ENCODE measurements around the gene GPC5.
A peak's percentile ranks its signal among the peaks of the same experiment; 100 is the strongest.

GPC5 gene

GRCh38 chr13:92761710-92762109 lies 1363.3 kb downstream of the GPC5 start:
- DNase-seq (ENCODE audit: low spot score), result no peak

GRCh38 chr13:92767468-92767867 lies 1369.0 kb downstream of the GPC5 start:
- DNase-seq (ENCODE audit: low spot score), result no peak

GRCh38 chr13:92768602-92769001 lies 1370.2 kb downstream of the GPC5 start:
- DNase-seq (ENCODE audit: low spot score), result no peak

DNA sequence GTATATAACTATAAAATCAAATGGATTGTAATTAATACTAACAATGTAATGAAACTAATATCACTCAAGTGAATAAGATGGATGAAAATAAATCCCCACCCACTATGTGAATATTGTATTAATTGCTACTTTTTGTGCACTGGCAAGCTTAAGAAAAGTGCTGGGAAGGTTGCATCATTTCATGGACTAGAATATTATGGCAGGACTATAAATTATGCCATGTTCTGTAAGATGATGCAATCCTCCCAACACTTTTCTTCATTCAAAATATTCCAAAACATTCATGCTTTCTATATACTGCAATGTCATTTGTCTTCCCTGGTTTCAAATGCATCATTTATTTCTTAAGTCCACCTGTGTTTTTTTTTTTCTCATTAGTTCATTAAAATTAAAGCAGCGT lies 1370.6 kb downstream of the GPC5 start:
- DNase-seq (ENCODE audit: low spot score), result no peak

- DNase-seq (ENCODE audit: low spot score), result no peak
Measured at GRCh38 chr13:92775658-92776057, 1377.2 kb downstream of the GPC5 start.

- DNase-seq (ENCODE audit: low spot score), result no peak
Measured at GRCh38 chr13:92781965-92782690, 1383.7 kb downstream of the GPC5 start.

- no peak for DNase-seq (ENCODE audit: low spot score)
Measured at GRCh38 chr13:92802776-92803175, 1404.4 kb downstream of the GPC5 start.

DNA sequence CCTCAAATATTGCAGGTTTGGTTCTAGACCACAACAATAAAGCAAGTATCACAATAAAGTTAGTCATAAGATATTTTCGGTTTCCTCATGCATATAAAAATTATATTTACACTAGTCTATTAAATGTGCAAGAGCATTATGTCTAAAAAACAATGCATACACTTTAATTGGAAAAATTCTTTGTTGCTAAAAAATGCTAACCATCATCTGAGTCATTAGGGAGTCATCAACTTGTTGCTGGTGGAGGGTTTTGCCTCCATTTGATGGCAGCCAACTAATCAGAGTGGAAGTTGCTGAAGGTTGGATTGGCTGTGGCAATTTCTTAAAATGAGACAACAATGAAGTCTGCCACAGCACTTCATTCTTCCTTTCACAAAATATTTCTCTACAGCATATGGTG lies 1405.9 kb downstream of the GPC5 start:
- DNase-seq (ENCODE audit: low spot score), result peak; percentile 44

GRCh38 chr13:92804926-92805325 lies 1406.5 kb downstream of the GPC5 start:
- no peak for DNase-seq (ENCODE audit: low spot score)

GRCh38 chr13:92805766-92806165 lies 1407.3 kb downstream of the GPC5 start:
- DNase-seq (ENCODE audit: low spot score), result no peak

DNA sequence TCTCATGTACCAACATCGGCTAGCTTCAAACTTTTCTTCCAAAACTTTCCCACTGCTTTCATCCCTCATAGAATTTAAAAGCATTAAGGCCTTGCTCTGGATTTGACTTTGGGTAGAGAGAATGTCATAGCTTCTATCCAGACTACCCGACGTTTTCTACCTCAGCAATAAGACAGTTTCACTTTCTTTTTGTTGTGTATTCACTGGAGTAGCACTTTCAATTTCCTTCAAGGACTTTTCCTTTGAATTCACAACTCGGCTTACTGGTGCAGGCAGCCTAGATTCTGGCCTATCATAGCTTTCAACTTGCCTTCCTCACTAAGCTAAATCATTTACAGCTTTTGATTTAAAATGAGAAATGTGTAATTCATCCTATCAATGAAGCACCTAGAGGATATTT lies 1407.8 kb downstream of the GPC5 start:
- no peak for DNase-seq (ENCODE audit: low spot score)

- no peak for DNase-seq (ENCODE audit: low spot score)
Measured at GRCh38 chr13:92807353-92807752, 1408.9 kb downstream of the GPC5 start.

DNA sequence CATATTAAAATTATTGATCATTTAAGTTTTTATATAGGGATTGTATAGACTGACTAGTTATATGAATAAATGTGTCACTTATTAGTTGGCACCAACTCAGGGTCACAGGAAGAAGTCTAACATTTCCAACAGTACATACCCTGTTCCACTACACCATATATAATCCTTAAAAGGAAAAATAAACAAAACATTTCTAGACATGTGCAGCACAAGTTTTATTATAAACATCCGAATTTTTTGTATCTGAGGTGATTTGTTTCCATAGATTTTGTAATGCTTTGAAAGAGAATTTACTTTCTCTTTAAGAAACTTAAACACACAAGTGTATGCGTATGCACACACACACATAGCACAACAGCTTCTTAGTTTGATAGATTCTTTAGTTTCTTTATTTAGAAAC lies 1409.5 kb downstream of the GPC5 start:
- no peak for DNase-seq (ENCODE audit: low spot score)

GRCh38 chr13:92821324-92821723 lies 1422.9 kb downstream of the GPC5 start:
- no peak for DNase-seq (ENCODE audit: low spot score)

DNA sequence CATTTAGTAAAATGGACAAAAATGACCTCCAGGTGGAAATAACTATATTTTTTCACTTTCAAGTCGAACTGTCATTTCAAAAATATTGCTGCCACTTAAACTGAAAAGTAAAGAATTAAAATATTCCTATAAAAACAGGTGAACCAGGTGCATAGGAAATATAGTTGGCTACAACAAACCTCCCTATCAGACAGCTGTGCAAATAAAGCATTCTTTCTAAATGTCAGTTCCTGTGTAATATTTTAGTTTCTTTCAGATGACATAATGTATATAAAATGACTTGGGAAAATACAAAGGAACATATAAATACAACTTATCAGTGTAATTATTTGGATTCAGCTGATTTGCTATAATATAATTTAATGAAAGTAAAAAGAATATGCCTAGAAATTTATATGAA lies 1424.6 kb downstream of the GPC5 start:
- no peak for DNase-seq (ENCODE audit: low spot score)

GRCh38 chr13:92825938-92826596 lies 1427.6 kb downstream of the GPC5 start:
- DNase-seq (ENCODE audit: low spot score), result no peak

- DNase-seq (ENCODE audit: low spot score), result no peak
Measured at GRCh38 chr13:92827503-92827902, 1429.1 kb downstream of the GPC5 start.

GRCh38 chr13:92829930-92830329 lies 1431.5 kb downstream of the GPC5 start:
- DNase-seq (ENCODE audit: low spot score), result no peak

DNA sequence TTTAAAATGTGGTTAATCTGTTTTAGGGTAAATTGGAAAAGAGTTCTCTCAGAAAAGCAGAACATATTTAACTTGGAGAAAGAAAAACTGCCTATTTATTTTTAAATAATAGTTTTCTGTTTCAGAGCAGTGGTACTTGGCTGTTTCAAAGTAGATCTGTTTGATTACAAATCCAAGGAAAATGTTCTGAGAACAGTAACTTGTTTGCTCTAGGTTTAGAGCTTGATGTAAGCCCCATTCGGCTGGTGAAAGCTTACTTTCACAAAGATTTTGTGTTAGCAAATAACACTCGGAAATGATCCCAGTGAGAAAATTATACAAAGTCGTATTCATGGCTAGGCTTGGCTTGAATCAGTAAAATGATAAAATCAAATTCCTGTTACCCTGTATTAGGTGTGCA lies 1432.4 kb downstream of the GPC5 start:
- DNase-seq (ENCODE audit: low spot score), result no peak

DNA sequence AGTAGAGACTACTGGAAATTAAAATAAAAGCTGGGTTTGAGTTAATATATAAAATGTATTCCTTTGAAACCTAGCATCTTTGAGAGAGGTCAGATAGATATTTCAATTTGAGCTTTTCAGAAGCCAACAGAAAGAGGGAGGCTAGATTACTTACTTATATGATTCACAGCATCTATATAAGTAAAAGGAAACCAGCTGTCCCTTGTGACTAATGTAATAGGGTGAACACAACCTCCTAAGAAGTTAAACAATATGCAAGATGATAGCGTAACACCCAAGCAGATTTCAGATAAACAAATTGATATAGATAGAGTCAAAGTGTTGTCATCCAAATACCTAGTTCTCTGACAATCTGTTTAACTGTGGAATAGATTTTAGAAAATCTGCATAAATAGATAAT lies 1434.7 kb downstream of the GPC5 start:
- no peak for DNase-seq (ENCODE audit: low spot score)

DNA sequence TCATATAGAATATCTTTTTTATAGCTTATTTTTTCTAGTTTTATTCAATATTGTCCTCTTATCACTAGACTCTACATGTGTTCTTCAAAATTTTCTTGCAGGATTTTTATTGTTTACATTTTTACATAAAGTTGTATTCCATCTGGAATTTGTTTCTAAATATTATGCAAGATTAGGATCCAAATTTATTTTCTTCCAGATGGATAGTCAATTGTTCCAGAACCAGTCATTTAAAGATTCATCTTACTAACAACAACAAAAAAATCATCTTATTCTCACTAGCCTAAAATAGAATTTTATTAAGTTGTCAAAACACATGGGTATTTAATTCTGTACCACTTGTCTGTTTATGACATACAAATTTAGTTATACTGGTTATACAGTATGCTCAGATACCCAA lies 1437.8 kb downstream of the GPC5 start:
- DNase-seq (ENCODE audit: low spot score), result no peak

DNA sequence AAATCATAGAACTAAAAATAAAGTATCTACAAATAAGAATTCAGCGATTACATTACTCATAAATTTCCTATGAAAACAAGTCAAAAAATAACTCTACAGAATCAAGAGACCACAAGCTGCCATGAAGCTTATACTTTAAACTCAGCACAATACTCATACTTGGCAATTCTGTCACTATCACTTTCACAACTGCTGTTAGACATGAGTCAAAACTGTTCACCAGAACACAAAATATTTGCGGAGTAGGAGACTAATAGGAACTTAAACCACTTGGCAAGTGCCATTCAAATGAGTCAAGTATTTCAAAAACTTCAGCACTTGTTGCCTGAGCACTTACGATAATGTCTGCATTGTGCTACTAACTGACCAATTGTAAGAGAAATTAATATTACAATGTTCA lies 1440.4 kb downstream of the GPC5 start:
- DNase-seq (ENCODE audit: low spot score), result no peak

GRCh38 chr13:92842145-92842544 lies 1443.7 kb downstream of the GPC5 start:
- DNase-seq (ENCODE audit: low spot score), result peak; percentile 7

DNA sequence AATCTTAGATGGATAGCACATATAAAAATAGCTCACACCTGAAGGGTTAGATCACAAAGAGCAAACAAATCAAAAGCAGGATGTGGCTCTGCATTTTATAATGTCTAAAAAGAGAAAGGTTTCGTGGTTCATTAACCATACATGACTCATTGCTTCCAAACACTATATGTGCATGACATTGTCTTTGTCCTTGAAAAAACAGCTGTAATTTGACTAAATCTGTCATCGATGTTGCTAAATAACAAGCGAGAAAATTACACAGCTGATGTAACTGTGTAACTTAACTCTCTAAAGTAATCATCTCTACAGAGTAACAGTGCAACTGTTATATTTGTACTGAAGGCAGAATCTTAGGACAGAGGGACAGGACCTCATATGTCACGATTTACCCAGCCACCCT lies 1445.1 kb downstream of the GPC5 start:
- DNase-seq (ENCODE audit: low spot score), result peak; percentile 33

Measured in kidney capillary endothelial cell (primary cell).